Stimulated activated CD4-positive, alpha-beta T cell treated with anti-CD3 and anti-CD28 coated beads, Interleukin-12 subunit alpha, Interleukin-12 subunit beta, amount 100 ng/mL, for 4 hours (primary cell): ENCODE data around the gene RASD1.

ENCODE experiments used
- DNase-seq: peaks from one replicate; pipeline ENCODE4 v3.0.0-alpha.2; 2020

The RASD1 gene

GRCh38 chr17:17526369-17526768, 30.2 kb upstream of the RASD1 start:
- no peak for DNase-seq

- no peak for DNase-seq
Observed at GRCh38 chr17:17525956-17526355, 29.8 kb upstream of the RASD1 start.

GRCh38 chr17:17525311-17525710, 29.1 kb upstream of the RASD1 start:
- DNase-seq: no peak

GRCh38 chr17:17523731-17524490, 27.7 kb upstream of the RASD1 start:
- DNase-seq: no peak

- no peak for DNase-seq
Observed at GRCh38 chr17:17523001-17523730, 27.0 kb upstream of the RASD1 start.

- no peak for DNase-seq
Observed at GRCh38 chr17:17520599-17521232, 24.5 kb upstream of the RASD1 start.

- DNase-seq: no peak
Observed at GRCh38 chr17:17519886-17520285, 23.7 kb upstream of the RASD1 start.

GRCh38 chr17:17518951-17519350, 22.8 kb upstream of the RASD1 start:
- DNase-seq: no peak

- DNase-seq: no peak
Observed at GRCh38 chr17:17518014-17518413, 21.8 kb upstream of the RASD1 start.

GRCh38 chr17:17516941-17517720, 20.9 kb upstream of the RASD1 start:
- DNase-seq: no peak

GRCh38 chr17:17515934-17516930, 20.0 kb upstream of the RASD1 start:
- DNase-seq: no peak

GRCh38 chr17:17514993-17515933, 19.1 kb upstream of the RASD1 start:
- no peak for DNase-seq

- DNase-seq: no peak
Observed at GRCh38 chr17:17514361-17514992, 18.3 kb upstream of the RASD1 start.

GRCh38 chr17:17513626-17514025, 17.4 kb upstream of the RASD1 start:
- DNase-seq: no peak

GRCh38 chr17:17512866-17513265, 16.7 kb upstream of the RASD1 start:
- no peak for DNase-seq

- no peak for DNase-seq
Observed at GRCh38 chr17:17511881-17512858, 16.0 kb upstream of the RASD1 start.

- no peak for DNase-seq
Observed at GRCh38 chr17:17511293-17511741, 15.1 kb upstream of the RASD1 start.

- no peak for DNase-seq
Observed at GRCh38 chr17:17510456-17511292, 14.5 kb upstream of the RASD1 start.
